ENCODE data around the gene WDR87.

The WDR87 gene

GRCh38 chr19:37905946-37906868 is at the start of gene WDR87:
WDR87 (minus strand) TSS chr19:37906594; CDS start chr19:37898239, 8,355 bp downstream.
- H3K4me1 Mint-ChIP-seq (ENCODE audit: low read depth) = peaks cover 16% of the 10 kb centered on the region
- H3K9me3 Mint-ChIP-seq = no peaks in the 10 kb centered on the region
- H3K27ac Mint-ChIP-seq = peak within 1 kb of the TSS; percentile 26
- H3K36me3 Mint-ChIP-seq (ENCODE audit: low read depth) = peaks cover 2% of the 10 kb centered on the region
- no peaks in the 10 kb centered on the region for H3K27me3 Mint-ChIP-seq (ENCODE audit: low read depth)
- H3K4me3 Mint-ChIP-seq = peak within 1 kb of the TSS; percentile 89

DNA sequence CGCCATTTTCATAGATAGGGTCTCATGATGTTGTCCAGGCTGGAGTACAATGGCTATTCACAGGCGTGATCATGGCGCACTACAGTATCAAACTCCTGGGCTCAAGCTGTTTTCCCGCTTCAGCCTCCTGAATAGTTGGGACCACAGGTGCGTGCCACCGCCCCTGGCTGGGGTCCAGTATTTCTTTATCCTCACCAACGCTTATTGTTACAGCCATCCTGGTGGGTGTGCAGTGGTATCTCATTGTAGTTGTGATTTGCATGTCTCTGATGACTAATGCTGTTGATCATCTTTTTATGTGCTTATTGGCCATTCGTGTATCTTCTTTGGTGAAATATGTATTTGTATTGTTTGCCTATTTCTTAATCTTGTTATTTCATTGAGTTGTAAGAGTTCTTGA is 49.6 kb upstream of the WDR87 start:
- peaks cover 2% of the 10 kb centered on the region for H3K36me3 Mint-ChIP-seq (ENCODE audit: low read depth)
- peaks cover 2% of the 10 kb centered on the region for H3K4me1 Mint-ChIP-seq (ENCODE audit: low read depth)
- H3K9me3 Mint-ChIP-seq = peaks cover 29% of the 10 kb centered on the region
- H3K27me3 Mint-ChIP-seq (ENCODE audit: low read depth) = no peaks in the 10 kb centered on the region
- H3K4me3 Mint-ChIP-seq = no peak overlapping the region
- H3K27ac Mint-ChIP-seq = no peak overlapping the region

DNA sequence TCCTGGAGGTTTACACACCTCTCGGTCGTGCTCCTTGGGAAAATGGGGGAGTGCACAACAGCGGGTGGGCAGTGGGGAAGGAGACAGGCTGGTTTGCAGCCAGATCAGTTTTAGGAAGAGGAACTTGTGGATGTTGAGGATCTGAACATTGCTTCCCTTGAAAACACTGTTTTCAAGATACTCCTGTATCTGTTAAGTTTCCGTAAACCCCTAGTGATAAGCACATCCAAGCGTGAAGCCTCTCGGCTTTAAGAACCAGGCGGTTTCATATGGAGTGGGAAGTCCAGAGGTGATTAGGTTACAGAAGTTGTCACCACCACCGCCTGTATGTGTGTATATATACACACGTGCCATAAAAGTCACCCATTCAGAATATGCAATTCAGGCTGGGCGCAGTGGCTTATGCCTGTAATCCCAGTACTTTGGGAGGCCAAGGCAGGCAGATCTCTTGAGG is 48.1 kb upstream of the WDR87 start:
- peaks cover 2% of the 10 kb centered on the region for H3K4me1 Mint-ChIP-seq (ENCODE audit: low read depth)
- H3K36me3 Mint-ChIP-seq (ENCODE audit: low read depth) = peaks cover 3% of the 10 kb centered on the region
- H3K27me3 Mint-ChIP-seq (ENCODE audit: low read depth) = no peaks in the 10 kb centered on the region
- no peak overlapping the region for H3K27ac Mint-ChIP-seq
- no peak overlapping the region for H3K4me3 Mint-ChIP-seq
- H3K9me3 Mint-ChIP-seq = peaks cover 23% of the 10 kb centered on the region

DNA sequence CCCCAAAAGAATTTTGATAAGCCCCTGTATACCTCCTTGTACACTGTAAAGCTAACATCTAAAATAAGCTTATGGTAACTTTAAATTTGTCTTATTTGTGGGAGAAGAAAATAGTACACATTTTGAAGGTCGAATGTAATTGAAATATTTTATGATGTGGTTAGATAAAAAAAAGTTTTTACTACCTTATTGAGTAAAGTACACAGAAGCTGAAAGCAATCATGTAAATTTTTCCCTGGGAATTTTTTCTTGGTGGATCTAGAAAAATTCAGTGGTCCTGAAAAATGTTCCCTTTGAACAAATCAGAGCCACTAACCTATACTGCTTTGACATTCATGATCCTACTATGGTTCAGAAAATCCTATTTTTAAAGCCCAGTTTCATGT is 47.5 kb upstream of the WDR87 start:
- peaks cover 3% of the 10 kb centered on the region for H3K36me3 Mint-ChIP-seq (ENCODE audit: low read depth)
- no peak overlapping the region for H3K27ac Mint-ChIP-seq
- no peaks in the 10 kb centered on the region for H3K27me3 Mint-ChIP-seq (ENCODE audit: low read depth)
- H3K4me3 Mint-ChIP-seq = no peak overlapping the region
- H3K9me3 Mint-ChIP-seq = peaks cover 19% of the 10 kb centered on the region
- H3K4me1 Mint-ChIP-seq (ENCODE audit: low read depth) = no peaks in the 10 kb centered on the region

GRCh38 chr19:37953171-37953917 is 47.0 kb upstream of the WDR87 start:
- no peaks in the 10 kb centered on the region for H3K27me3 Mint-ChIP-seq (ENCODE audit: low read depth)
- H3K4me3 Mint-ChIP-seq = no peak overlapping the region
- peaks cover 16% of the 10 kb centered on the region for H3K9me3 Mint-ChIP-seq
- H3K36me3 Mint-ChIP-seq (ENCODE audit: low read depth) = peaks cover 3% of the 10 kb centered on the region
- no peak overlapping the region for H3K27ac Mint-ChIP-seq
- H3K4me1 Mint-ChIP-seq (ENCODE audit: low read depth) = no peaks in the 10 kb centered on the region

GRCh38 chr19:37951816-37952210 is 45.4 kb upstream of the WDR87 start:
- H3K4me3 Mint-ChIP-seq = no peak overlapping the region
- H3K27ac Mint-ChIP-seq = no peak overlapping the region

DNA sequence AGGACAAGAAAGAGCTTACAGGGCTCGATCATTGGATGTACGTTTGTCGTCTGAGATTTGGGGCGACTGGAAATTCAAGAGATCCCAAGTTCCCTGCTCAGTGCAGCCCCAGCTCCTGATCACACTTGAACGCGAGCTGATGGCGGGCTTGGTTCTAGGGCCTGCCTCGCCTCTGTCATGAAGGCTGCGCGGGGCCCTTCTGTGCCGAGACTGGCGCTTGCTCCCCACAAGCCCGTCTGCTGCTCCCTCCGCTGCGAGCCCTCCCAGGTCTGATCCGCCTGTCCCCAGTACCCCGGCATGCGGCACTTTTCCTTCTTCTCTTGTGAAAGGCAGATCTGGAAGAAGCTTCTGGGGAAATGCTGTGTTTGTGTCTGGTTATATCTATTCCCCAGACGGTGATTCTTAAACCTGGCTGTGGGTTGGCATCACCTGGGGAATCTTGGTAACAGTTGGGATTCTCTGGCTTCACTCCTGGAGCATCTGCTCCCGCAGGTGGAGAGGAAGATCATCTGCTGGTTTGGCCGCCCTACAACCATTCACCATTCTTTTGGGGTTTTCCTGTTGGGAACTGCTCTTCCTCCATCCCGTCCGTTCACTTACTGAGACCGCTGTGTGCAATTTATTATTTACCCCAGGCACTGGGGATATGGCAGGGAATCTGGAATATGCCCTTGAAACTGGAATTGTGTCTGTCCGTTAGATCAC is 44.2 kb upstream of the WDR87 start:
- Mint-ChIP-seq H3K36me3 (ENCODE audit: low read depth) (peaks cover 3% of the 10 kb centered on the region), H3K9me3 (peaks cover 8% of the 10 kb centered on the region), H3K27ac (no peak overlapping the region), H3K4me3 (no peak overlapping the region), H3K4me1 (ENCODE audit: low read depth) (no peaks in the 10 kb centered on the region), H3K27me3 (ENCODE audit: low read depth) (no peaks in the 10 kb centered on the region)

More at GRCh38 chr19:37951816-37952210, 45.4 kb upstream of the WDR87 start:
- no peaks in the 10 kb centered on the region for H3K27me3 Mint-ChIP-seq (ENCODE audit: low read depth)
- peaks cover 11% of the 10 kb centered on the region for H3K9me3 Mint-ChIP-seq
- peaks cover 3% of the 10 kb centered on the region for H3K36me3 Mint-ChIP-seq (ENCODE audit: low read depth)
- no peaks in the 10 kb centered on the region for H3K4me1 Mint-ChIP-seq (ENCODE audit: low read depth)

GRCh38 chr19:37948362-37948761 is 42.0 kb upstream of the WDR87 start:
- Mint-ChIP-seq H3K36me3 (ENCODE audit: low read depth) (peaks cover 3% of the 10 kb centered on the region), H3K9me3 (peaks cover 5% of the 10 kb centered on the region), H3K4me1 (ENCODE audit: low read depth) (no peaks in the 10 kb centered on the region), H3K27me3 (ENCODE audit: low read depth) (no peaks in the 10 kb centered on the region), H3K27ac (no peak overlapping the region), H3K4me3 (no peak overlapping the region)

- H3K27me3 Mint-ChIP-seq (ENCODE audit: low read depth) = no peaks in the 10 kb centered on the region
These were observed 41.4 kb upstream of the WDR87 start for GRCh38 chr19:37947778-37948177.

GRCh38 chr19:37946132-37946531 is 39.7 kb upstream of the WDR87 start:
- no peak overlapping the region for H3K27ac Mint-ChIP-seq

More at GRCh38 chr19:37947778-37948177, 41.4 kb upstream of the WDR87 start:
- no peak overlapping the region for H3K4me3 Mint-ChIP-seq
- peaks cover 5% of the 10 kb centered on the region for H3K9me3 Mint-ChIP-seq
- no peak overlapping the region for H3K27ac Mint-ChIP-seq
- H3K4me1 Mint-ChIP-seq (ENCODE audit: low read depth) = no peaks in the 10 kb centered on the region
- peaks cover 3% of the 10 kb centered on the region for H3K36me3 Mint-ChIP-seq (ENCODE audit: low read depth)

GRCh38 chr19:37943480-37943879 is 37.1 kb upstream of the WDR87 start:
- no peaks in the 10 kb centered on the region for H3K4me1 Mint-ChIP-seq (ENCODE audit: low read depth)
- H3K27me3 Mint-ChIP-seq (ENCODE audit: low read depth) = no peaks in the 10 kb centered on the region

More at GRCh38 chr19:37946132-37946531, 39.7 kb upstream of the WDR87 start:
- no peaks in the 10 kb centered on the region for H3K27me3 Mint-ChIP-seq (ENCODE audit: low read depth)
- no peaks in the 10 kb centered on the region for H3K4me1 Mint-ChIP-seq (ENCODE audit: low read depth)
- H3K4me3 Mint-ChIP-seq = no peak overlapping the region
- peaks cover 5% of the 10 kb centered on the region for H3K36me3 Mint-ChIP-seq (ENCODE audit: low read depth)
- peaks cover 4% of the 10 kb centered on the region for H3K9me3 Mint-ChIP-seq

DNA sequence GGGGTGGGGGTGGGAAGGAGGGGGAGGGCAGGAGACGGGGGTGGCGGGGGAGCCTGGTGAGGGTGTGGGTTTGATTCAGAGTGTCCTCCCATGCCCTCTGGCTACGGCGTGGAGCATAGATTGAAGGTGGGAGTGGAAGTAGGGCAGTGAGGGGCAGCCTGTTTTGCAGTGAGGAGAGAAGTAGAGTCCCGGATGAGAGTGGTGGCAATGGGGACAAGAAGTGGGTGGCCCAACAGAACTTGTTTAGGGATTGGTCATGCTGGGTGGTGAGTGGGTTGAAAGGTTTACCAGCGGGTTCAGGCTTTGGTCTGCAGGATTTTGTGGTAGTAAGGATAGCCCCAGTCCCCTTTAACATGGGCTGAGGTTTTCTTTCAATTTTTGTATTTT is 36.1 kb upstream of the WDR87 start:
- peaks cover 4% of the 10 kb centered on the region for H3K9me3 Mint-ChIP-seq
- H3K4me3 Mint-ChIP-seq = no peak overlapping the region
- no peaks in the 10 kb centered on the region for H3K4me1 Mint-ChIP-seq (ENCODE audit: low read depth)
- no peaks in the 10 kb centered on the region for H3K27me3 Mint-ChIP-seq (ENCODE audit: low read depth)
- no peak overlapping the region for H3K27ac Mint-ChIP-seq
- H3K36me3 Mint-ChIP-seq (ENCODE audit: low read depth) = peaks cover 3% of the 10 kb centered on the region

More at GRCh38 chr19:37943480-37943879, 37.1 kb upstream of the WDR87 start:
- H3K27ac Mint-ChIP-seq = no peak overlapping the region
- H3K36me3 Mint-ChIP-seq (ENCODE audit: low read depth) = peaks cover 3% of the 10 kb centered on the region
- no peak overlapping the region for H3K4me3 Mint-ChIP-seq
- H3K9me3 Mint-ChIP-seq = peaks cover 4% of the 10 kb centered on the region

GRCh38 chr19:37941782-37942515 is 35.6 kb upstream of the WDR87 start:
- Mint-ChIP-seq H3K4me1 (ENCODE audit: low read depth) (no peaks in the 10 kb centered on the region), H3K27ac (no peak overlapping the region), H3K36me3 (ENCODE audit: low read depth) (peaks cover 3% of the 10 kb centered on the region), H3K27me3 (ENCODE audit: low read depth) (no peaks in the 10 kb centered on the region), H3K9me3 (peaks cover 4% of the 10 kb centered on the region), H3K4me3 (no peak overlapping the region)

DNA sequence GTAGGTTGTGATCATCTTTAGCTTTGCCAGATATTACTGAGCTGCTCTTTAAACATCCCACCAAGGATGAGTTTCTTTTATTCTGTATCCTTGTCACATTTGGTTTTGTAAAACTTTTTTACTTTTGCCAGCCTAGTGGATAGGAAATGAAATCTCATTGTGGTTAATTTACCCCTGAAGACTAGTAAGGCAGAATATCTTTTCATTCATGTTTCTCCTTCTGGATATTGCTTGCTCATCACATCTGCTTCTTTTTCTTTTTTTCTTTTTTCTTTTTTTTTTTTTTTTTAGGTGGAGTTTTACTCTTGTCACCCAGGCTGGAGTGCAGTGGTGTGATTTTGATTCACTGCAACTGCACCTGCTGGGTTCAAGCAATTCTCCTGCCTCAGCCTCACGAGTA is 32.0 kb upstream of the WDR87 start:
- Mint-ChIP-seq H3K27ac (no peak overlapping the region), H3K9me3 (peaks cover 23% of the 10 kb centered on the region), H3K4me1 (ENCODE audit: low read depth) (no peaks in the 10 kb centered on the region), H3K27me3 (ENCODE audit: low read depth) (no peaks in the 10 kb centered on the region), H3K4me3 (no peak overlapping the region), H3K36me3 (ENCODE audit: low read depth) (peaks cover 3% of the 10 kb centered on the region)
